Measurements from ENCODE around the gene KIF18B.

The KIF18B gene

GRCh38 chr17:44902135-44902760 is 45.3 kb downstream of the KIF18B start:
- Histone ChIP-seq H3K4me1 (ENCODE audit: insufficient read depth, insufficient read length) (peaks cover 12% of the 10 kb centered on the region), H3K4me3 (ENCODE audit: insufficient read length, low read depth) (no peak overlapping the region), H3K9ac (ENCODE audit: insufficient read length, low read depth) (no peak overlapping the region), H3K27me3 (ENCODE audit: insufficient read depth, insufficient read length) (no peaks in the 10 kb centered on the region), H3K9me3 (ENCODE audit: insufficient read depth, low read length) (no peaks in the 10 kb centered on the region), H3K36me3 (ENCODE audit: insufficient read depth, insufficient read length, low read length) (peaks cover 16% of the 10 kb centered on the region)
- DNase-seq (ENCODE audit: low read depth, low spot score) = no peak
- TF ChIP-seq ZNF274 (IDR thresholded peaks at IDR 0.05; ENCODE audit: low read depth, low read length) = no peak
- TF ChIP-seq YY1 (IDR thresholded peaks at IDR 0.05; ENCODE audit: insufficient read depth, insufficient read length) = no peak
- TF ChIP-seq SUZ12 (IDR thresholded peaks at IDR 0.05; ENCODE audit: extremely low read depth, insufficient read depth, insufficient read length) = no peak

DNA sequence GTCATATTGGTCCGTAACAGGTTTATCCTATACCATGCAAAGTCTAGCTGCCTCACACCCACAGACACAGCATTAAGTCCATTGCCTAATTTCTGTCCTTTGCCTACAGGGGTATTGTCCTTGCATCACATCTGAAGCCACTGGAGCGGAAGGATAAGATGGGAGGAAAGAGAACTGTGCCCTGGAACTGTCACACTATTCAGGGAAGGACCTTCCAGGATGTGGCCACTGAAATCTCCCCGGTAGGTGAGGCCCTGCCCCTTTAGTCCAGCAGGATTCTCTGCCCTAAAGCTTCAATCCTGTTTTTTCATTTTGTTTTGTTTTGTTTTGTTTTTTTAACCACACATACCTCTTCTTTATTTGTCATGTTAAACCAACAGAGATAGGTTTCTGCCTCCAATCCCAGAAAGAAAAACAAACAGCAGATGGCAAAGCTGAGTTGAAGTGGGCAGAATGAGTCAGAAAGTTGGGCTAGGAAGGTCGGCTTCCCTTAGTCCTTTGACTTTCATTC is 46.1 kb downstream of the KIF18B start:
- Histone ChIP-seq H3K4me3 (ENCODE audit: insufficient read length, low read depth) (no peak overlapping the region), H3K27me3 (ENCODE audit: insufficient read depth, insufficient read length) (no peaks in the 10 kb centered on the region), H3K4me1 (ENCODE audit: insufficient read depth, insufficient read length) (peaks cover 11% of the 10 kb centered on the region), H3K9ac (ENCODE audit: insufficient read length, low read depth) (no peak overlapping the region), H3K36me3 (ENCODE audit: insufficient read depth, insufficient read length, low read length) (peaks cover 19% of the 10 kb centered on the region), H3K9me3 (ENCODE audit: insufficient read depth, low read length) (no peaks in the 10 kb centered on the region)
- DNase-seq (ENCODE audit: low read depth, low spot score) = no peak
- TF ChIP-seq YY1 (IDR thresholded peaks at IDR 0.05; ENCODE audit: insufficient read depth, insufficient read length) = no peak
- no peak for TF ChIP-seq ZNF274 (IDR thresholded peaks at IDR 0.05; ENCODE audit: low read depth, low read length)
- TF ChIP-seq SUZ12 (IDR thresholded peaks at IDR 0.05; ENCODE audit: extremely low read depth, insufficient read depth, insufficient read length) = no peak

DNA sequence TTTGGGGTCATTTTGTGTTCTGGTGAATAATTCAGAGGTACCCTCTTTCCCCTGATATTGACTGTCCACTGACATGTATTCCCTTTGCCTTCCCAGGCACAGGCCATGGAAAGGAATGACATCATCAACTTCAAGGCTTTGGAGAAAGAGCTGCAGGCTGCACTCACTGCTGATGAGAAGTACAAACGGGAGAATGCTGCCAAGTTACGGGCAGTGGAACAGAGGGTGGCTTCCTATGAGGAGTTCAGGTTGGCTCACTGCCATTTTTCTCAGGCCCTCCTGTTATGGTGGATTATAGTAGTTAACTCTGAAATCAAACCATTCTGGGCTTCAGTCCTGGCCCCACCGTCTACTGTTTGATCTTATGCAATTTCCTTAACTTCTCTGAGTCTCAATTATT is 46.7 kb downstream of the KIF18B start:
- H3K9ac ChIP-seq (ENCODE audit: insufficient read length, low read depth) = no peak overlapping the region
- no peaks in the 10 kb centered on the region for H3K27me3 ChIP-seq (ENCODE audit: insufficient read depth, insufficient read length)
- H3K4me1 ChIP-seq (ENCODE audit: insufficient read depth, insufficient read length) = peaks cover 6% of the 10 kb centered on the region
- H3K9me3 ChIP-seq (ENCODE audit: insufficient read depth, low read length) = no peaks in the 10 kb centered on the region
- TF ChIP-seq SUZ12 (IDR thresholded peaks at IDR 0.05; ENCODE audit: extremely low read depth, insufficient read depth, insufficient read length) = no peak
- no peak for TF ChIP-seq ZNF274 (IDR thresholded peaks at IDR 0.05; ENCODE audit: low read depth, low read length)
- no peak for TF ChIP-seq YY1 (IDR thresholded peaks at IDR 0.05; ENCODE audit: insufficient read depth, insufficient read length)
- no peak for DNase-seq (ENCODE audit: low read depth, low spot score)
- peaks cover 22% of the 10 kb centered on the region for H3K36me3 ChIP-seq (ENCODE audit: insufficient read depth, insufficient read length, low read length)
- H3K4me3 ChIP-seq (ENCODE audit: insufficient read length, low read depth) = no peak overlapping the region

DNA sequence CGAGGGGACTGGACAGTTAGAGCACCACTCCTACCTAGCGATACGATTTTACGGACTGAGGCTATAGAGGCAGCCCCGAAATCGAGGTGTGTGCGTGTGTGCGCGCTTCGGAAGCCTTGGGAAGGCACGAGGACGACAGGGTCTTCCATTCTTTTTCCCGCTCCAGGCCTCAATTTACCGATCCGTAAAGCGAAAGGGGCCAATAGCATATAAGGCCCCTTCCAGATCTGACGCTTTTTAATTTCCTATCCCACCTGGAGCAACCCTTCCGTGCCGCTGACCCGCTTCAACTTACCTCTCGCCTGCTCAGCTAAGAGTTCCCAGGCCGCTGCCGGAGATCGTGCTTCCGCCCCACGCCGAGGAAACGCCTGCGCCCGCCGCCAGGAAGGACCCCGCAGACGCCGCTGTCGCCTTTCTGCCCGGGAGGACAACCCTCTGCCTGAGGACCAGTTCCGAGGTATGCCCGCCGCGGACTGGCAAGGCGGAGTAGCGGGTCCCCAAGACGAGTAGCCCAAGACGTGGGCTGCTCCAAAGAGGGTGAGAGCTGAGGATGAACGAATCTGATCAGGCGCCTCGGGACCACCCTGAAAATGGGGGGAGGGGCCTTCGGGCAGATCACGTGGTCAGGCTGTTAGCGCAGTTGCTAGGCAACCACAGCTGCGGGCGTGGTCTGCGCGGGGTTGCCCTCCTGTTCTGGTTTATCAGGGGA is 48.3 kb downstream of the KIF18B start, which contains the start of gene EFTUD2:
Gene EFTUD2 (minus strand): TSS at position 372 of the 709 bp plus-strand sequence. CDS start 4,924 bp downstream, outside the sequence.
- no peak for TF ChIP-seq SUZ12 (IDR thresholded peaks at IDR 0.05; ENCODE audit: extremely low read depth, insufficient read depth, insufficient read length)
- no peak for TF ChIP-seq YY1 (IDR thresholded peaks at IDR 0.05; ENCODE audit: insufficient read depth, insufficient read length)
- no peak for TF ChIP-seq ZNF274 (IDR thresholded peaks at IDR 0.05; ENCODE audit: low read depth, low read length)
- DNase-seq (ENCODE audit: low read depth, low spot score) = peak; percentile 82
- peak within 1 kb of the TSS; percentile 100 for H3K4me3 ChIP-seq (ENCODE audit: insufficient read length, low read depth)
- H3K9me3 ChIP-seq (ENCODE audit: insufficient read depth, low read length) = no peaks in the 10 kb centered on the region
- H3K4me1 ChIP-seq (ENCODE audit: insufficient read depth, insufficient read length) = no peaks in the 10 kb centered on the region
- peaks cover 38% of the 10 kb centered on the region for H3K36me3 ChIP-seq (ENCODE audit: insufficient read depth, insufficient read length, low read length)
- H3K27me3 ChIP-seq (ENCODE audit: insufficient read depth, insufficient read length) = no peaks in the 10 kb centered on the region
- peak within 1 kb of the TSS; percentile 100 for H3K9ac ChIP-seq (ENCODE audit: insufficient read length, low read depth)

GRCh38 chr17:44898768-44899073 is 48.9 kb downstream of the KIF18B start:
- no peak for TF ChIP-seq YY1 (IDR thresholded peaks at IDR 0.05; ENCODE audit: insufficient read depth, insufficient read length)
- TF ChIP-seq SUZ12 (IDR thresholded peaks at IDR 0.05; ENCODE audit: extremely low read depth, insufficient read depth, insufficient read length) = no peak
- TF ChIP-seq ZNF274 (IDR thresholded peaks at IDR 0.05; ENCODE audit: low read depth, low read length) = no peak
- peak overlapping the region; percentile 100 for H3K9ac ChIP-seq (ENCODE audit: insufficient read length, low read depth)
- peak overlapping the region; percentile 100 for H3K4me3 ChIP-seq (ENCODE audit: insufficient read length, low read depth)
- peaks cover 40% of the 10 kb centered on the region for H3K36me3 ChIP-seq (ENCODE audit: insufficient read depth, insufficient read length, low read length)
- no peaks in the 10 kb centered on the region for H3K4me1 ChIP-seq (ENCODE audit: insufficient read depth, insufficient read length)
- H3K27me3 ChIP-seq (ENCODE audit: insufficient read depth, insufficient read length) = no peaks in the 10 kb centered on the region
- no peaks in the 10 kb centered on the region for H3K9me3 ChIP-seq (ENCODE audit: insufficient read depth, low read length)
- DNase-seq (ENCODE audit: low read depth, low spot score) = no peak

DNA sequence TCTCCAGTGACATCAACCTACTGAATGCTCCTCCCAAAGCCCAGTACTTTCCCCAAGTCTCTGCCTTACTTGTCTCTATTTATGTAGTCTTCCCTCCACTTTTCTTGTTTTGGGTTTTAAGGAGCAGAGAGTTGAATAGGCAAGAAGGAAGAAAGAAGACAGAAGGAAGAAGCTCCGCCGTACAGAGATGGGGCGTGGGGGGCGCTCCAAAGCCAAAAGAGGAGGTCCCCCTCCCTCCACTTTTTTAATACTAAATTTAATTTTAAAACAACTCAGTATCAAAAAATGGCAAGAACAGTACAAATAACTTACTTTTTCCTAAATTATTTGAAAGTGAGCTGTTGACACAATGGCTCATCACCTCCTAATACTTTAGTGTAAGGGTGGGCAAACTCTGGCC is 52.9 kb downstream of the KIF18B start:
- TF ChIP-seq ZNF274 (IDR thresholded peaks at IDR 0.05; ENCODE audit: low read depth, low read length) (no peak), SUZ12 (IDR thresholded peaks at IDR 0.05; ENCODE audit: extremely low read depth, insufficient read depth, insufficient read length) (no peak), YY1 (IDR thresholded peaks at IDR 0.05; ENCODE audit: insufficient read depth, insufficient read length) (no peak)
- Histone ChIP-seq H3K4me1 (ENCODE audit: insufficient read depth, insufficient read length) (no peaks in the 10 kb centered on the region), H3K27me3 (ENCODE audit: insufficient read depth, insufficient read length) (no peaks in the 10 kb centered on the region), H3K9ac (ENCODE audit: insufficient read length, low read depth) (no peak overlapping the region), H3K4me3 (ENCODE audit: insufficient read length, low read depth) (no peak overlapping the region), H3K9me3 (ENCODE audit: insufficient read depth, low read length) (no peaks in the 10 kb centered on the region), H3K36me3 (ENCODE audit: insufficient read depth, insufficient read length, low read length) (peaks cover 61% of the 10 kb centered on the region)
- DNase-seq (ENCODE audit: low read depth, low spot score) = no peak

- no peak for TF ChIP-seq YY1 (IDR thresholded peaks at IDR 0.05; ENCODE audit: insufficient read depth, insufficient read length)
- TF ChIP-seq SUZ12 (IDR thresholded peaks at IDR 0.05; ENCODE audit: extremely low read depth, insufficient read depth, insufficient read length) = no peak
- DNase-seq (ENCODE audit: low read depth, low spot score) = no peak
- Histone ChIP-seq H3K9ac (ENCODE audit: insufficient read length, low read depth) (no peak overlapping the region), H3K27me3 (ENCODE audit: insufficient read depth, insufficient read length) (no peaks in the 10 kb centered on the region), H3K9me3 (ENCODE audit: insufficient read depth, low read length) (no peaks in the 10 kb centered on the region), H3K4me1 (ENCODE audit: insufficient read depth, insufficient read length) (no peaks in the 10 kb centered on the region), H3K4me3 (ENCODE audit: insufficient read length, low read depth) (no peak overlapping the region), H3K36me3 (ENCODE audit: insufficient read depth, insufficient read length, low read length) (peaks cover 69% of the 10 kb centered on the region)
These were observed 55.3 kb downstream of the KIF18B start for GRCh38 chr17:44892250-44892649.

All from NT2/D1 (cell line).